ENCODE data around the gene PARD6A.

DNA sequence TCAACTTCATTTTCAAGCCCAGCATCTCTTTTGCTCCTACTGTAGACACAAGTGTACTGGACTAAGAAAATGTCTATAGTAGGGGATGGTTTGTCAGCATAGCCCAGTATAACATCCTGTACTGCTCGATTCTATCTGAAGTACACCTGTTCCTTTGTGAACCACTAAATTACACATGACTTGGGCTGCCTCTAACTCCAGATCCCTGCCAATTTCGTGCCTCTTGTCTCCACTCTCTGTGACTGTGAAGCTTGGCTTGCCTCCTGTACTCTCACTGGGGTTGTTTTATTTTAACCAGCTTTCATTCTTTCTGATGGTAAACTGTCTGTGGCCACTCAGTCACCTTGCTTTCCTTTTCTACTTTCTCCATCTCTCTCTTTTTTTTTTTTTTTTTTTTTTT is 33.9 kb downstream of the PARD6A start:
- TF ChIP-seq, protein P1, sequence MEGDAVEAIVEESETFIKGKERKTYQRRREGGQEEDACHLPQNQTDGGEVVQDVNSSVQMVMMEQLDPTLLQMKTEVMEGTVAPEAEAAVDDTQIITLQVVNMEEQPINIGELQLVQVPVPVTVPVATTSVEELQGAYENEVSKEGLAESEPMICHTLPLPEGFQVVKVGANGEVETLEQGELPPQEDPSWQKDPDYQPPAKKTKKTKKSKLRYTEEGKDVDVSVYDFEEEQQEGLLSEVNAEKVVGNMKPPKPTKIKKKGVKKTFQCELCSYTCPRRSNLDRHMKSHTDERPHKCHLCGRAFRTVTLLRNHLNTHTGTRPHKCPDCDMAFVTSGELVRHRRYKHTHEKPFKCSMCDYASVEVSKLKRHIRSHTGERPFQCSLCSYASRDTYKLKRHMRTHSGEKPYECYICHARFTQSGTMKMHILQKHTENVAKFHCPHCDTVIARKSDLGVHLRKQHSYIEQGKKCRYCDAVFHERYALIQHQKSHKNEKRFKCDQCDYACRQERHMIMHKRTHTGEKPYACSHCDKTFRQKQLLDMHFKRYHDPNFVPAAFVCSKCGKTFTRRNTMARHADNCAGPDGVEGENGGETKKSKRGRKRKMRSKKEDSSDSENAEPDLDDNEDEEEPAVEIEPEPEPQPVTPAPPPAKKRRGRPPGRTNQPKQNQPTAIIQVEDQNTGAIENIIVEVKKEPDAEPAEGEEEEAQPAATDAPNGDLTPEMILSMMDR (IDR thresholded peaks at IDR 0.05; ENCODE audit: low read depth, low read length): no peak
- no peak for TF ChIP-seq EZH2phosphoT487 (IDR thresholded peaks at IDR 0.05; ENCODE audit: low read depth)
